ENCODE results near the gene EIF4G2. TPM values are rescaled to one million over a fixed set of nuclear protein-coding genes. Genes with fewer than 3 reads are reported as not detected.

The EIF4G2 gene
- total RNA-seq, 1 experiment from 2014 or later, result 2,422 TPM

- intact Hi-C loops (cut with micrococcal nuclease; ENCODE audit: unreplicated experiment) (loop anchor here (10.0 kb wide), 1 partner anchor 1007 kb away; no protein-coding TSS in a partner anchor), in situ Hi-C loops (cut with HindIII; ENCODE audit: low pct_unique_long_range_greater_than_20kb, low sequenced_read_pairs) (no loop called here)
- DNase-seq (ENCODE audit: low read depth, low spot score) (no peak), ATAC-seq (no peak)
- TF ChIP-seq POLR2AphosphoS5 (IDR thresholded peaks at IDR 0.05; ENCODE audit: low read depth, low read length), result no peak
- TF ChIP-seq REST (IDR thresholded peaks at IDR 0.05; ENCODE audit: insufficient read depth in 1 of 2, low read depth in 2 of 2, low read length in 1 of 2), result no peak
- TF ChIP-seq SIN3A (IDR thresholded peaks at IDR 0.05; ENCODE audit: borderline replicate concordance, insufficient read depth, low read depth, low read length), result no peak
- TF ChIP-seq TCF7L2 (IDR thresholded peaks at IDR 0.05; ENCODE audit: low read depth, low read length), result no peak
- no peak for TF ChIP-seq CTCF (IDR thresholded peaks at IDR 0.05)
- Histone ChIP-seq H3K27me3 (ENCODE audit: control insufficient read depth, insufficient read depth, low read length) (no peaks in the 10 kb centered on the region), H3K9me3 (ENCODE audit: control insufficient read depth, insufficient read depth, low read depth, low read length) (no peaks in the 10 kb centered on the region), H3K4me1 (ENCODE audit: control insufficient read depth, insufficient read depth, low read length) (no peaks in the 10 kb centered on the region), H3K27ac (ENCODE audit: low read length) (no peak overlapping the region), H3K4me3 (ENCODE audit: low read depth in 2 of 2, low read length in 2 of 2) (no peak overlapping the region), H3K36me3 (ENCODE audit: control insufficient read depth, insufficient read depth, low read length) (peaks cover 29% of the 10 kb centered on the region)
- ChIA-PET POLR2A (interaction anchor here (0.6 to 0.7 kb wide), 2 partner anchors 236 to 423 kb away, joined by 3 to 6 read pairs; partner anchors contain the start of gene RNF141), CTCF (interaction anchor here (0.6 kb wide), 2 partner anchors 109 to 490 kb away, joined by 3 to 5 read pairs; no protein-coding TSS in a partner anchor)
- no TSS peak for BruUV-seq (replicated peaks)
Observed at GRCh38 chr11:10777393-10777793, 31.3 kb downstream of the EIF4G2 start.

GRCh38 chr11:10774811-10775210, 33.9 kb downstream of the EIF4G2 start:
- no peaks in the 10 kb centered on the region for H3K27me3 ChIP-seq (ENCODE audit: control insufficient read depth, insufficient read depth, low read length)
- H3K4me1 ChIP-seq (ENCODE audit: control insufficient read depth, insufficient read depth, low read length), result no peaks in the 10 kb centered on the region
- in situ Hi-C loops (cut with HindIII; ENCODE audit: low pct_unique_long_range_greater_than_20kb, low sequenced_read_pairs), result no loop called here
- TF ChIP-seq SIN3A (IDR thresholded peaks at IDR 0.05; ENCODE audit: borderline replicate concordance, insufficient read depth, low read depth, low read length), result no peak
- no peak for TF ChIP-seq TCF7L2 (IDR thresholded peaks at IDR 0.05; ENCODE audit: low read depth, low read length)
- TF ChIP-seq REST (IDR thresholded peaks at IDR 0.05; ENCODE audit: insufficient read depth in 1 of 2, low read depth in 2 of 2, low read length in 1 of 2), result no peak
- TF ChIP-seq CTCF (IDR thresholded peaks at IDR 0.05), result no peak
- ChIA-PET POLR2A (no interaction called here), CTCF (no interaction called here)
- H3K36me3 ChIP-seq (ENCODE audit: control insufficient read depth, insufficient read depth, low read length), result peaks cover 49% of the 10 kb centered on the region
- DNase-seq (ENCODE audit: low read depth, low spot score), result no peak
- H3K9me3 ChIP-seq (ENCODE audit: control insufficient read depth, insufficient read depth, low read depth, low read length), result no peaks in the 10 kb centered on the region
- intact Hi-C loops (cut with micrococcal nuclease; ENCODE audit: unreplicated experiment), result loop anchor here (10.0 kb wide), 1 partner anchor 1010 kb away; no protein-coding TSS in a partner anchor
- ATAC-seq, result no peak
- H3K27ac ChIP-seq (ENCODE audit: low read length), result no peak overlapping the region
- no peak overlapping the region for H3K4me3 ChIP-seq (ENCODE audit: low read depth in 2 of 2, low read length in 2 of 2)
- no TSS peak for BruUV-seq (replicated peaks)

Data from Panc1 (cell line).